Endodermal cell (in vitro differentiated cells): ENCODE results near the gene APBA2. TPM values are rescaled to one million over a fixed set of nuclear protein-coding genes. Genes with fewer than 3 reads are reported as not detected.

ENCODE experiments used
- DNase-seq: peaks from one replicate; pipeline ENCODE4 v3.0.0-alpha.2; 2017
- H3K27ac ChIP-seq: 2 replicates; pipeline ENCODE4 v1.5.1; 2013; ENCODE audit warnings: mild to moderate bottlenecking, low read depth, low read length, moderate library complexity
- H3K27me3 ChIP-seq: 2 replicates; pipeline ENCODE4 v1.6.1; 2013; ENCODE audit warnings: mild to moderate bottlenecking, low read length, moderate library complexity; ENCODE audit not compliant: insufficient read depth, control insufficient read depth, poor library complexity, severe bottlenecking
- H3K36me3 ChIP-seq: 2 replicates; pipeline ENCODE4 v1.7.0; 2013; ENCODE audit warnings: mild to moderate bottlenecking, low read length, moderate library complexity; ENCODE audit not compliant: control insufficient read depth, insufficient read depth
- H3K4me1 ChIP-seq: one replicate; pipeline ENCODE4 v1.7.0; 2013; ENCODE audit warnings: low read length; ENCODE audit not compliant: control insufficient read depth, insufficient read depth
- H3K4me3 ChIP-seq: 2 replicates; pipeline ENCODE4 v1.5.1; 2013; ENCODE audit warnings: mild to moderate bottlenecking, low read length, moderate library complexity
- H3K9ac ChIP-seq: 2 replicates; pipeline ENCODE4 v1.6.1; 2013; ENCODE audit warnings: mild to moderate bottlenecking, low read length, moderate library complexity; ENCODE audit not compliant: poor library complexity, severe bottlenecking; ENCODE audit errors: extremely low read depth
- H3K9me3 ChIP-seq: 2 replicates; pipeline ENCODE4 v1.6.1; 2013; ENCODE audit warnings: mild to moderate bottlenecking, low read length, moderate library complexity; ENCODE audit not compliant: control insufficient read depth
- H3K27ac Mint-ChIP-seq: 2 replicates; pipeline ENCODE4 v1.8.0; 2020; ENCODE audit warnings: mixed read lengths
- H3K27me3 Mint-ChIP-seq: 2 replicates; pipeline ENCODE4 v1.8.0; 2021; ENCODE audit warnings: mild to moderate bottlenecking, mixed read lengths; ENCODE audit not compliant: insufficient read depth
- H3K36me3 Mint-ChIP-seq: 2 replicates; pipeline ENCODE4 v1.8.0; 2020; ENCODE audit warnings: low read depth, mixed read lengths
- H3K4me1 Mint-ChIP-seq: 2 replicates; pipeline ENCODE4 v1.8.0; 2020; ENCODE audit warnings: mixed read lengths
- H3K4me3 Mint-ChIP-seq: 2 replicates; pipeline ENCODE4 v1.8.0; 2020; ENCODE audit warnings: mild to moderate bottlenecking, moderate library complexity, mixed read lengths
- H3K9me3 Mint-ChIP-seq: 2 replicates; pipeline ENCODE4 v1.8.0; 2020; ENCODE audit warnings: mild to moderate bottlenecking, mixed read lengths
- WGBS, 2 experiments: methylation state at CpG; one replicate each; pipeline versions ENCODE4 v1.1.5 to v1.1.7; 2013; ENCODE audit warnings: missing lambda C conversion rate in 2 of 2, mixed read lengths in 1 of 2; ENCODE audit not compliant: insufficient coverage in 1 of 2, insufficient read length in 1 of 2; 5-methylcytosine and 5-hydroxymethylcytosine counted together
- total RNA-seq, 2 donors: library from RNA; stranded (reverse); fragmentation: NEBNext Ultra II Directional in 1 of 2; extraction: Animal tissue kit (Norgen Biotek cat#: 25700) in 1 of 2; gene quantifications; 2 replicates in 1 of 2; 3 replicates in 1 of 2; pipeline ENCODE4 v1.2.1, GENCODE V29; 2021
- TF ChIP-seq, protein P1 (sequence below): fragments of 200-600 bp; sonication (generic); conservative IDR thresholded peaks from 2 replicates; pipeline ENCODE4 v1.5.0; 2021; ENCODE audit warnings: antibody characterized with exemption, mild to moderate bottlenecking

APBA2 gene
- total RNA-seq, 2 donors from 2014 or later = 27.1 to 27.3 TPM

DNA sequence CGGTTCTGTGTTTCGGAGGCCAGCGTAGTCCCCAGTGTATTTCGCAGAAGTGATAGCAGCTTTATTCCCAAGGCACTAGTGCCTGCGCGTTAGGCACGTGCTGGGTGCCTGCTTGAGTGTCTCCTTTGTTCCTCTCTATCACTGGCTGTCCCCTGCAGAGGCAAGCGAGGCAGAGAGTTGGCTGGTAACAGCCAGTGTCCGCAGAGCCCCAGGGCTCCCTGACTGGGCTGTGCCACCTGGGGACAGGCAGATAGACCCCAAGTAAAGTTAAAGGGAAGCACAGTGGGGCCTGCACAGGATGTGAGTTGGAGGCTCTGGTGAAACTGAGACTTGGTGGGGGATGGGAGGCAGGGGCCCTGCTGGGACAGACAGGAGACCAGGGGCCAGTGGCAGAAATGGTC lies 50.7 kb downstream of the APBA2 start:
- H3K4me1 Mint-ChIP-seq = peaks cover 13% of the 10 kb centered on the region
- H3K27ac Mint-ChIP-seq = peak overlapping the region; percentile 52
- H3K27me3 Mint-ChIP-seq = no peaks in the 10 kb centered on the region
- H3K4me1 ChIP-seq = no peaks in the 10 kb centered on the region
- no peak for DNase-seq
- H3K9me3 ChIP-seq = peaks cover 10% of the 10 kb centered on the region
- no peaks in the 10 kb centered on the region for H3K36me3 ChIP-seq
- H3K4me3 Mint-ChIP-seq = no peak overlapping the region
- TF ChIP-seq, protein P1, sequence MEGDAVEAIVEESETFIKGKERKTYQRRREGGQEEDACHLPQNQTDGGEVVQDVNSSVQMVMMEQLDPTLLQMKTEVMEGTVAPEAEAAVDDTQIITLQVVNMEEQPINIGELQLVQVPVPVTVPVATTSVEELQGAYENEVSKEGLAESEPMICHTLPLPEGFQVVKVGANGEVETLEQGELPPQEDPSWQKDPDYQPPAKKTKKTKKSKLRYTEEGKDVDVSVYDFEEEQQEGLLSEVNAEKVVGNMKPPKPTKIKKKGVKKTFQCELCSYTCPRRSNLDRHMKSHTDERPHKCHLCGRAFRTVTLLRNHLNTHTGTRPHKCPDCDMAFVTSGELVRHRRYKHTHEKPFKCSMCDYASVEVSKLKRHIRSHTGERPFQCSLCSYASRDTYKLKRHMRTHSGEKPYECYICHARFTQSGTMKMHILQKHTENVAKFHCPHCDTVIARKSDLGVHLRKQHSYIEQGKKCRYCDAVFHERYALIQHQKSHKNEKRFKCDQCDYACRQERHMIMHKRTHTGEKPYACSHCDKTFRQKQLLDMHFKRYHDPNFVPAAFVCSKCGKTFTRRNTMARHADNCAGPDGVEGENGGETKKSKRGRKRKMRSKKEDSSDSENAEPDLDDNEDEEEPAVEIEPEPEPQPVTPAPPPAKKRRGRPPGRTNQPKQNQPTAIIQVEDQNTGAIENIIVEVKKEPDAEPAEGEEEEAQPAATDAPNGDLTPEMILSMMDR = no peak
- no peak overlapping the region for H3K4me3 ChIP-seq
- no peaks in the 10 kb centered on the region for H3K27me3 ChIP-seq
- 76 to 86% methylated on average over 8 to 9 of the region's 9 CpGs for WGBS, 2 experiments
- no peak overlapping the region for H3K27ac ChIP-seq
- H3K9ac ChIP-seq = no peak overlapping the region
- H3K9me3 Mint-ChIP-seq = peaks cover 9% of the 10 kb centered on the region
- H3K36me3 Mint-ChIP-seq = peaks cover 20% of the 10 kb centered on the region

DNA sequence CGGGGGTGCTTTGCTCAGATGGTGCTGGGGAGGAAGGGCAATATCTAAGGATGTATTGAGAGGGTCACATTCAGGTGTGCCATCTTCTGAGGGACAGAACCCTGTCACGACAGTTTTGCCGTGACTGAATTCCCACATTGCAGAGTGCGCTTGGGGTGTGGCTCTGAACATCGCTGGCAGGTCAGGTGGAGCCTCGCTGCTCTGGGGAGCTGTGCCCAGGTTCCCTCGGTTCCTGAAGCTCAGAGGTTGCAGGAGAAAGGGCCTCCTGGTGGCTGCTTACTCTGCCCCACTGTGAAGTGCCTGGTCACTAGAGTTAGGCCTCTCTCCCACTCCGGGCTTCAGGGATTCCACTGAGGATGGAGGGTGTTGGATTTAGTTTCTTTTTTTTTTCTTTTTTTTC lies 51.5 kb downstream of the APBA2 start:
- 96 to 97% methylated on average over 5 to 8 of the region's 8 CpGs for WGBS, 2 experiments
- Mint-ChIP-seq H3K36me3 (peaks cover 19% of the 10 kb centered on the region), H3K27ac (no peak overlapping the region), H3K4me3 (no peak overlapping the region), H3K9me3 (peaks cover 8% of the 10 kb centered on the region), H3K4me1 (peaks cover 13% of the 10 kb centered on the region), H3K27me3 (no peaks in the 10 kb centered on the region)
- Histone ChIP-seq H3K4me3 (no peak overlapping the region), H3K36me3 (no peaks in the 10 kb centered on the region), H3K9ac (no peak overlapping the region), H3K27me3 (no peaks in the 10 kb centered on the region), H3K27ac (no peak overlapping the region), H3K9me3 (peaks cover 9% of the 10 kb centered on the region), H3K4me1 (no peaks in the 10 kb centered on the region)
- DNase-seq = no peak
- TF ChIP-seq, protein P1 = no peak

DNA sequence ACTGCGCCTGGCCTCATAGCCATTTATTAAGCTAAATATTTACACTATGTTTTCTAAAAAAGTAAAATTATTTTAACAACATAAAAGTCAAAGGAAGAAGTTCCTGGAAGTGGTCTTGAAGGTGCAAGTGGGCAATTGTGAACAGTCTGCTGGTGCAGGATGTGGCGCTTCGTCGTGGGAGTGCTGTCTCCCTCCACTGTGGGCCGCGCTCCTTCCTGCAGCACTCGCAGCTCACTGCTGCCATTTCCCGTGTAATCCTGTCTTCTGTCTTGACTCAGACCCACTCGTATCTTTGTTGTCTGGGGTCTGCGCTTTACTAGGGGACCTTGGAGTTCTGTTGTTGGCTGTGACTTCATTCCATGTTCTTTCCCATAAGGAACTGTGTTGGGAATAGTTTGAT lies 56.3 kb downstream of the APBA2 start:
- H3K36me3 Mint-ChIP-seq = peaks cover 37% of the 10 kb centered on the region
- no peak overlapping the region for H3K27ac Mint-ChIP-seq
- H3K27me3 Mint-ChIP-seq = no peaks in the 10 kb centered on the region
- TF ChIP-seq, protein P1 = no peak
- DNase-seq = no peak
- no peak overlapping the region for H3K4me3 Mint-ChIP-seq
- H3K9ac ChIP-seq = no peak overlapping the region
- H3K36me3 ChIP-seq = no peaks in the 10 kb centered on the region
- peaks cover 5% of the 10 kb centered on the region for H3K9me3 ChIP-seq
- no peaks in the 10 kb centered on the region for H3K27me3 ChIP-seq
- peaks cover 10% of the 10 kb centered on the region for H3K9me3 Mint-ChIP-seq
- no peak overlapping the region for H3K27ac ChIP-seq
- no peaks in the 10 kb centered on the region for H3K4me1 Mint-ChIP-seq
- H3K4me3 ChIP-seq = no peak overlapping the region
- 94 to 96% methylated on average over 8 to 9 of the region's 10 CpGs for WGBS, 2 experiments
- H3K4me1 ChIP-seq = no peaks in the 10 kb centered on the region
